ENCODE measurements around the gene INTS7.
"Not testable (repeated sequence)": the region's sequence is repeated elsewhere in the genome, so short reads cannot be mapped to it uniquely, and the experiment has no call there.

Gene INTS7

GRCh38 chr1:211932933-211933254, 102.5 kb downstream of the INTS7 start:
- no peak for DNase-seq (ENCODE audit: low read depth)

GRCh38 chr1:211932231-211932932, 103.0 kb downstream of the INTS7 start:
- no peak for DNase-seq (ENCODE audit: low read depth)

- DNase-seq (ENCODE audit: low read depth): no peak
Measured at GRCh38 chr1:211929683-211930082, 105.7 kb downstream of the INTS7 start.

- no peak for DNase-seq (ENCODE audit: low read depth)
Measured at GRCh38 chr1:211928993-211929637, 106.2 kb downstream of the INTS7 start.

GRCh38 chr1:211928290-211928801, 107.0 kb downstream of the INTS7 start:
- no peak for DNase-seq (ENCODE audit: low read depth)

- DNase-seq (ENCODE audit: low read depth): no peak
Measured at GRCh38 chr1:211925016-211925415, 110.3 kb downstream of the INTS7 start.

GRCh38 chr1:211924256-211924655, 111.1 kb downstream of the INTS7 start:
- no peak for DNase-seq (ENCODE audit: low read depth)

GRCh38 chr1:211923095-211923494, 112.3 kb downstream of the INTS7 start:
- DNase-seq (ENCODE audit: low read depth): no peak

- no peak for DNase-seq (ENCODE audit: low read depth)
Measured at GRCh38 chr1:211921579-211922095, 113.7 kb downstream of the INTS7 start.

- no peak for DNase-seq (ENCODE audit: low read depth)
Measured at GRCh38 chr1:211920602-211921226, 114.6 kb downstream of the INTS7 start.

GRCh38 chr1:211920141-211920572, 115.2 kb downstream of the INTS7 start:
- no peak for DNase-seq (ENCODE audit: low read depth)

- no peak for DNase-seq (ENCODE audit: low read depth)
Measured at GRCh38 chr1:211918843-211919414, 116.4 kb downstream of the INTS7 start.

- DNase-seq (ENCODE audit: low read depth): not testable (repeated sequence)
Measured at GRCh38 chr1:211916458-211916857, 118.9 kb downstream of the INTS7 start.

- no peak for DNase-seq (ENCODE audit: low read depth)
Measured at GRCh38 chr1:211915924-211916323, 119.4 kb downstream of the INTS7 start.

- DNase-seq (ENCODE audit: low read depth): no peak
Measured at GRCh38 chr1:211912844-211913432, 122.4 kb downstream of the INTS7 start.

GRCh38 chr1:211912038-211912437, 123.3 kb downstream of the INTS7 start:
- DNase-seq (ENCODE audit: low read depth): no peak

- DNase-seq (ENCODE audit: low read depth): no peak
Measured at GRCh38 chr1:211910913-211911485, 124.4 kb downstream of the INTS7 start.

GRCh38 chr1:211910113-211910884, 125.1 kb downstream of the INTS7 start:
- DNase-seq (ENCODE audit: low read depth): no peak

- DNase-seq (ENCODE audit: low read depth): no peak
Measured at GRCh38 chr1:211909395-211909794, 126.0 kb downstream of the INTS7 start.

GRCh38 chr1:211908951-211909350, 126.4 kb downstream of the INTS7 start:
- DNase-seq (ENCODE audit: low read depth): no peak

GRCh38 chr1:211908453-211908852, 126.9 kb downstream of the INTS7 start:
- no peak for DNase-seq (ENCODE audit: low read depth)

Measured in activated T-cell treated with anti-CD3 and anti-CD28 coated beads for 24 hours (primary cell).